ES-I3 (cell line): Measurements from ENCODE around the gene LRRC10.
A peak's percentile ranks its signal among the peaks of the same experiment; 100 is the strongest.

Experiments
- H3K36me3 ChIP-seq: 2 replicates; pipeline ENCODE4 v1.6.1; 2013; ENCODE audit warnings: mild to moderate bottlenecking, low read length, control low read depth, moderate library complexity; ENCODE audit not compliant: insufficient read depth
- H3K4me1 ChIP-seq: 2 replicates; pipeline ENCODE4 v1.6.1; 2013; ENCODE audit warnings: mild to moderate bottlenecking, control low read depth, low read length; ENCODE audit not compliant: insufficient read depth
- H3K9ac ChIP-seq: 2 replicates; pipeline ENCODE4 v1.6.1; 2013; ENCODE audit warnings: low read depth, mild to moderate bottlenecking, low read length, moderate library complexity
- H3K9me3 ChIP-seq: 2 replicates; pipeline ENCODE4 v1.6.1; 2013; ENCODE audit warnings: mild to moderate bottlenecking, low read length, moderate library complexity; ENCODE audit not compliant: control insufficient read depth, insufficient read depth

LRRC10 gene

GRCh38 chr12:69602954-69603353, 7.8 kb downstream of the LRRC10 start:
- Histone ChIP-seq H3K9ac (no peak overlapping the region), H3K4me1 (no peaks in the 10 kb centered on the region), H3K36me3 (peaks cover 18% of the 10 kb centered on the region), H3K9me3 (no peaks in the 10 kb centered on the region)

- Histone ChIP-seq H3K4me1 (no peaks in the 10 kb centered on the region), H3K9ac (no peak overlapping the region), H3K9me3 (no peaks in the 10 kb centered on the region), H3K36me3 (peaks cover 20% of the 10 kb centered on the region)
Measured at GRCh38 chr12:69601962-69602685, 8.6 kb downstream of the LRRC10 start.

GRCh38 chr12:69600804-69601203, 9.9 kb downstream of the LRRC10 start:
- Histone ChIP-seq H3K9ac (no peak overlapping the region), H3K4me1 (no peaks in the 10 kb centered on the region), H3K36me3 (peaks cover 23% of the 10 kb centered on the region), H3K9me3 (no peaks in the 10 kb centered on the region)

GRCh38 chr12:69598174-69598753, 12.4 kb downstream of the LRRC10 start:
- H3K4me1 ChIP-seq: no peaks in the 10 kb centered on the region
- peaks cover 23% of the 10 kb centered on the region for H3K36me3 ChIP-seq
- no peaks in the 10 kb centered on the region for H3K9me3 ChIP-seq
- H3K9ac ChIP-seq: no peak overlapping the region

GRCh38 chr12:69595689-69596088, 15.0 kb downstream of the LRRC10 start:
- H3K9me3 ChIP-seq: no peaks in the 10 kb centered on the region
- peaks cover 31% of the 10 kb centered on the region for H3K36me3 ChIP-seq
- no peak overlapping the region for H3K9ac ChIP-seq
- no peaks in the 10 kb centered on the region for H3K4me1 ChIP-seq

- H3K4me1 ChIP-seq: no peaks in the 10 kb centered on the region
- no peak overlapping the region for H3K9ac ChIP-seq
- peaks cover 47% of the 10 kb centered on the region for H3K36me3 ChIP-seq
- no peaks in the 10 kb centered on the region for H3K9me3 ChIP-seq
Measured at GRCh38 chr12:69589082-69589481, 21.6 kb downstream of the LRRC10 start.

GRCh38 chr12:69588527-69588926, 22.2 kb downstream of the LRRC10 start:
- Histone ChIP-seq H3K36me3 (peaks cover 47% of the 10 kb centered on the region), H3K9me3 (no peaks in the 10 kb centered on the region), H3K4me1 (no peaks in the 10 kb centered on the region), H3K9ac (no peak overlapping the region)

- Histone ChIP-seq H3K9me3 (no peaks in the 10 kb centered on the region), H3K9ac (peak within 1 kb of the TSS; percentile 98), H3K36me3 (peaks cover 30% of the 10 kb centered on the region)
Measured at GRCh38 chr12:69585189-69586062, 25.3 kb downstream of the LRRC10 start, which contains the start of gene CCT2. CCT2 (plus strand) TSS chr12:69585459; CDS start chr12:69585522, 63 bp downstream.

GRCh38 chr12:69583203-69583602, 27.5 kb downstream of the LRRC10 start:
- Histone ChIP-seq H3K9me3 (no peaks in the 10 kb centered on the region), H3K4me1 (no peaks in the 10 kb centered on the region), H3K9ac (no peak overlapping the region), H3K36me3 (peaks cover 10% of the 10 kb centered on the region)

More at GRCh38 chr12:69585189-69586062, 25.3 kb downstream of the LRRC10 start, which contains the start of gene CCT2:
- H3K4me1 ChIP-seq: no peaks in the 10 kb centered on the region

- no peaks in the 10 kb centered on the region for H3K4me1 ChIP-seq
- H3K9ac ChIP-seq: no peak overlapping the region
- H3K36me3 ChIP-seq: no peaks in the 10 kb centered on the region
- H3K9me3 ChIP-seq: no peaks in the 10 kb centered on the region
Measured at GRCh38 chr12:69580074-69580473, 30.6 kb downstream of the LRRC10 start.

GRCh38 chr12:69579029-69579428, 31.7 kb downstream of the LRRC10 start:
- Histone ChIP-seq H3K9me3 (no peaks in the 10 kb centered on the region), H3K36me3 (peaks cover 5% of the 10 kb centered on the region; the same call in 1 of the 2 replicates), H3K4me1 (no peaks in the 10 kb centered on the region), H3K9ac (no peak overlapping the region)

GRCh38 chr12:69578283-69578682, 32.4 kb downstream of the LRRC10 start:
- Histone ChIP-seq H3K36me3 (peaks cover 5% of the 10 kb centered on the region; the same call in 1 of the 2 replicates), H3K9me3 (no peaks in the 10 kb centered on the region), H3K9ac (no peak overlapping the region), H3K4me1 (no peaks in the 10 kb centered on the region)

- Histone ChIP-seq H3K9me3 (no peaks in the 10 kb centered on the region), H3K9ac (no peak overlapping the region), H3K36me3 (peaks cover 5% of the 10 kb centered on the region; the same call in 1 of the 2 replicates), H3K4me1 (no peaks in the 10 kb centered on the region)
Measured at GRCh38 chr12:69575346-69575745, 35.4 kb downstream of the LRRC10 start.

- Histone ChIP-seq H3K9me3 (no peaks in the 10 kb centered on the region), H3K9ac (no peak overlapping the region), H3K4me1 (no peaks in the 10 kb centered on the region), H3K36me3 (peaks cover 5% of the 10 kb centered on the region; the same call in 1 of the 2 replicates)
Measured at GRCh38 chr12:69570545-69571399, 39.9 kb downstream of the LRRC10 start.
